NCI-H226 (cell line): ENCODE data around the gene SAA1.
"Not testable (repeated sequence)": the region's sequence is repeated elsewhere in the genome, so short reads cannot be mapped to it uniquely, and the experiment has no call there.

Source experiments
- DNase-seq: peaks from one replicate; pipeline ENCODE4 v3.0.0-alpha.2; 2015

SAA1 gene

GRCh38 chr11:18261721-18262120 is 4.3 kb upstream of the SAA1 start:
- DNase-seq = no peak

- DNase-seq = peak; percentile 47
Measured at GRCh38 chr11:18262681-18263350, 3.2 kb upstream of the SAA1 start.

- DNase-seq = no peak
Measured at GRCh38 chr11:18264035-18264434, 2.0 kb upstream of the SAA1 start.

GRCh38 chr11:18264677-18265555 is 1.1 kb upstream of the SAA1 start:
- no peak for DNase-seq

- DNase-seq = not testable (repeated sequence)
Measured at GRCh38 chr11:18267335-18268133, 1.5 kb downstream of the SAA1 start.

GRCh38 chr11:18269252-18269651 is 3.2 kb downstream of the SAA1 start:
- not testable (repeated sequence) for DNase-seq

GRCh38 chr11:18270102-18270501 is 4.0 kb downstream of the SAA1 start:
- no peak for DNase-seq

- DNase-seq = no peak
Measured at GRCh38 chr11:18271206-18271605, 5.1 kb downstream of the SAA1 start.

GRCh38 chr11:18277565-18278271 is 11.7 kb downstream of the SAA1 start:
- DNase-seq = no peak

- DNase-seq = no peak
Measured at GRCh38 chr11:18280438-18281045, 14.5 kb downstream of the SAA1 start.

GRCh38 chr11:18282626-18283025 is 16.6 kb downstream of the SAA1 start:
- no peak for DNase-seq

- DNase-seq = no peak
Measured at GRCh38 chr11:18285841-18286240, 19.8 kb downstream of the SAA1 start.

GRCh38 chr11:18288911-18289310 is 22.8 kb downstream of the SAA1 start:
- DNase-seq = no peak

GRCh38 chr11:18294862-18295261 is 28.8 kb downstream of the SAA1 start:
- no peak for DNase-seq

- DNase-seq = no peak
Measured at GRCh38 chr11:18295316-18295715, 29.3 kb downstream of the SAA1 start.

GRCh38 chr11:18299721-18300120 is 33.7 kb downstream of the SAA1 start:
- no peak for DNase-seq

GRCh38 chr11:18304745-18305144 is 38.7 kb downstream of the SAA1 start:
- DNase-seq = no peak

GRCh38 chr11:18307461-18308139 is 41.5 kb downstream of the SAA1 start:
- no peak for DNase-seq

GRCh38 chr11:18308242-18308641 is 42.2 kb downstream of the SAA1 start:
- no peak for DNase-seq

- DNase-seq = no peak
Measured at GRCh38 chr11:18309691-18310090, 43.6 kb downstream of the SAA1 start.

- DNase-seq = no peak
Measured at GRCh38 chr11:18310800-18311340, 44.8 kb downstream of the SAA1 start.
